WTC11 (cell line): ENCODE data around the gene MOGAT1.

Source experiments
- CBFB ChIP-seq: sonication (generic); formaldehyde crosslinking; IDR thresholded peaks from 2 replicates; pipeline ENCODE4 v1.8.1; 2022; ENCODE audit warnings: mild to moderate bottlenecking, low read depth, missing genetic modification reagents
- EMX1 ChIP-seq: fragments of 250-450 bp; sonication (Bioruptor Pico); IDR thresholded peaks from 2 replicates; pipeline ENCODE4 v1.8.0; 2021; ENCODE audit warnings: mild to moderate bottlenecking
- ESRRA ChIP-seq: sonication (generic); formaldehyde crosslinking; IDR thresholded peaks from 2 replicates; pipeline ENCODE4 v1.8.1; 2022; ENCODE audit warnings: mild to moderate bottlenecking, missing genetic modification reagents, borderline replicate concordance
- GTF2I ChIP-seq: fragments of 250-450 bp; sonication (Bioruptor Pico); conservative IDR thresholded peaks from 2 replicates; pipeline ENCODE4 v1.4.0; 2021; ENCODE audit warnings: mild to moderate bottlenecking
- RELA ChIP-seq: sonication (generic); formaldehyde crosslinking; IDR thresholded peaks from 2 replicates; pipeline ENCODE4 v1.8.1; 2022; ENCODE audit warnings: missing genetic modification reagents, mild to moderate bottlenecking, borderline replicate concordance
- TF ChIP-seq, protein P1 (sequence below): sonication (generic); formaldehyde crosslinking; IDR thresholded peaks from 2 replicates; pipeline ENCODE4 v1.8.1; 2023; ENCODE audit warnings: mild to moderate bottlenecking, missing genetic modification reagents
- TF ChIP-seq, protein P2 (sequence below): fragments of 200-600 bp; IDR thresholded peaks from 2 replicates; pipeline ENCODE4 v1.8.0; 2022; ENCODE audit warnings: antibody characterized with exemption
- TF ChIP-seq, protein P3 (sequence below): sonication (generic); formaldehyde crosslinking; IDR thresholded peaks from 2 replicates; pipeline ENCODE4 v1.8.1; 2023; ENCODE audit warnings: mild to moderate bottlenecking, missing genetic modification reagents, moderate library complexity

DNA sequence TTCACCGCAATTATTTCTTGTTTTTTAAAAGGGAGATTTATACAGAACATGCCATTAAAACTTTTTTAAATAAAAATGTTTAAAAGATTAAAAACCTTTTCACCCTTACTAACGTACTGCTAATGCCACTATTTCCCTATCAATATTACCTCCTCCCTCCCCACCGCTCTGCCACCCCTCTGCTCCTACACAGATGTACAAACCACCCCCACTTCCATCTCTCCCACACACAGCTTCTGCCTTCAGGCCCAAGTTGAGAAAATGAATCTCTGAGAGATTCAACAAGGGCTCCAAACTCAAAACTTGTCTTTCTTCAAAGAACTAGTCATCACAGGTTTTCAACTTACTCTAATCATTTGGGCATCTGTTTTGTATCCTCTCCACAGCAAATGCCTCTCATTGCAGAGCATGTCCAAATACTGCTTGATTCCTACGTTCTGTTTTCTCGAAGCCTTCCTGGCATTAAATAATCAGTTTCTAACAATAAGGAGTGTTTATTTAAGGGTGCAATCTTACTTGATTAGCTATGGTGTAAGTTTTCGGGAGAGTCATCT is 47.6 kb upstream of the MOGAT1 start:
- TF ChIP-seq, protein P1, sequence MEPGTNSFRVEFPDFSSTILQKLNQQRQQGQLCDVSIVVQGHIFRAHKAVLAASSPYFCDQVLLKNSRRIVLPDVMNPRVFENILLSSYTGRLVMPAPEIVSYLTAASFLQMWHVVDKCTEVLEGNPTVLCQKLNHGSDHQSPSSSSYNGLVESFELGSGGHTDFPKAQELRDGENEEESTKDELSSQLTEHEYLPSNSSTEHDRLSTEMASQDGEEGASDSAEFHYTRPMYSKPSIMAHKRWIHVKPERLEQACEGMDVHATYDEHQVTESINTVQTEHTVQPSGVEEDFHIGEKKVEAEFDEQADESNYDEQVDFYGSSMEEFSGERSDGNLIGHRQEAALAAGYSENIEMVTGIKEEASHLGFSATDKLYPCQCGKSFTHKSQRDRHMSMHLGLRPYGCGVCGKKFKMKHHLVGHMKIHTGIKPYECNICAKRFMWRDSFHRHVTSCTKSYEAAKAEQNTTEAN = no peak
- TF ChIP-seq GTF2I = no peak
- TF ChIP-seq EMX1 (CRISPR knock-in tag) = no peak
- TF ChIP-seq RELA (CRISPR knock-in tag) = no peak
- TF ChIP-seq, protein P2, sequence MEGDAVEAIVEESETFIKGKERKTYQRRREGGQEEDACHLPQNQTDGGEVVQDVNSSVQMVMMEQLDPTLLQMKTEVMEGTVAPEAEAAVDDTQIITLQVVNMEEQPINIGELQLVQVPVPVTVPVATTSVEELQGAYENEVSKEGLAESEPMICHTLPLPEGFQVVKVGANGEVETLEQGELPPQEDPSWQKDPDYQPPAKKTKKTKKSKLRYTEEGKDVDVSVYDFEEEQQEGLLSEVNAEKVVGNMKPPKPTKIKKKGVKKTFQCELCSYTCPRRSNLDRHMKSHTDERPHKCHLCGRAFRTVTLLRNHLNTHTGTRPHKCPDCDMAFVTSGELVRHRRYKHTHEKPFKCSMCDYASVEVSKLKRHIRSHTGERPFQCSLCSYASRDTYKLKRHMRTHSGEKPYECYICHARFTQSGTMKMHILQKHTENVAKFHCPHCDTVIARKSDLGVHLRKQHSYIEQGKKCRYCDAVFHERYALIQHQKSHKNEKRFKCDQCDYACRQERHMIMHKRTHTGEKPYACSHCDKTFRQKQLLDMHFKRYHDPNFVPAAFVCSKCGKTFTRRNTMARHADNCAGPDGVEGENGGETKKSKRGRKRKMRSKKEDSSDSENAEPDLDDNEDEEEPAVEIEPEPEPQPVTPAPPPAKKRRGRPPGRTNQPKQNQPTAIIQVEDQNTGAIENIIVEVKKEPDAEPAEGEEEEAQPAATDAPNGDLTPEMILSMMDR = no peak
- TF ChIP-seq, protein P3, sequence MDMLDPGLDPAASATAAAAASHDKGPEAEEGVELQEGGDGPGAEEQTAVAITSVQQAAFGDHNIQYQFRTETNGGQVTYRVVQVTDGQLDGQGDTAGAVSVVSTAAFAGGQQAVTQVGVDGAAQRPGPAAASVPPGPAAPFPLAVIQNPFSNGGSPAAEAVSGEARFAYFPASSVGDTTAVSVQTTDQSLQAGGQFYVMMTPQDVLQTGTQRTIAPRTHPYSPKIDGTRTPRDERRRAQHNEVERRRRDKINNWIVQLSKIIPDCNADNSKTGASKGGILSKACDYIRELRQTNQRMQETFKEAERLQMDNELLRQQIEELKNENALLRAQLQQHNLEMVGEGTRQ (CRISPR knock-in tag) = no peak
- TF ChIP-seq CBFB (CRISPR knock-in tag) = no peak
- TF ChIP-seq ESRRA = no peak
